Activated T-helper 17 cell treated with anti-CD3 and anti-CD28 coated beads, Interleukin-2, amount 50 U/mL, for 72 hours (primary cell): ENCODE results near the gene KSR2. TPM values are rescaled to one million over a fixed set of nuclear protein-coding genes. Genes with fewer than 3 reads are reported as not detected.

ENCODE experiments used
- ATAC-seq: fragments of 150-1000 bp; cut with Tn5 transposase; replicated peaks from 2 replicates; pipeline ENCODE4 v1.10.0; 2021; ENCODE audit warnings: mild to moderate bottlenecking, moderate library complexity
- H3K27ac Mint-ChIP-seq: one replicate; pipeline ENCODE4 v1.8.0; 2022; ENCODE audit warnings: mixed read lengths
- H3K27me3 Mint-ChIP-seq: one replicate; pipeline ENCODE4 v1.8.0; 2022; ENCODE audit warnings: mixed read lengths
- H3K36me3 Mint-ChIP-seq: one replicate; pipeline ENCODE4 v1.8.0; 2022; ENCODE audit warnings: low read depth, mild to moderate bottlenecking, mixed read lengths
- H3K4me1 Mint-ChIP-seq: one replicate; pipeline ENCODE4 v1.8.0; 2022; ENCODE audit warnings: mixed read lengths
- H3K4me3 Mint-ChIP-seq: one replicate; pipeline ENCODE4 v1.8.0; 2022; ENCODE audit warnings: mild to moderate bottlenecking, mixed read lengths
- H3K9me3 Mint-ChIP-seq: one replicate; pipeline ENCODE4 v1.8.0; 2022; ENCODE audit warnings: mixed read lengths
- total RNA-seq, 2 donors: library from RNA; stranded (reverse); gene quantifications; one replicate each; pipeline ENCODE4 v1.2.3, GENCODE V29; 2022

Gene KSR2
- total RNA-seq, 2 donors from 2014 or later: 0.06 to 0.93 TPM

- no peaks in the 10 kb centered on the region for H3K27me3 Mint-ChIP-seq
- no peak for ATAC-seq
- no peaks in the 10 kb centered on the region for H3K36me3 Mint-ChIP-seq
- no peak overlapping the region for H3K4me3 Mint-ChIP-seq
- no peaks in the 10 kb centered on the region for H3K4me1 Mint-ChIP-seq
- peaks cover 4% of the 10 kb centered on the region for H3K9me3 Mint-ChIP-seq
- no peak overlapping the region for H3K27ac Mint-ChIP-seq
Observed at GRCh38 chr12:117686911-117687377, 281.8 kb downstream of the KSR2 start.

GRCh38 chr12:117686210-117686609 is 282.6 kb downstream of the KSR2 start:
- Mint-ChIP-seq H3K9me3 (peaks cover 4% of the 10 kb centered on the region), H3K36me3 (no peaks in the 10 kb centered on the region), H3K27me3 (no peaks in the 10 kb centered on the region), H3K27ac (no peak overlapping the region), H3K4me1 (no peaks in the 10 kb centered on the region), H3K4me3 (no peak overlapping the region)
- no peak for ATAC-seq

GRCh38 chr12:117685110-117685926 is 283.5 kb downstream of the KSR2 start:
- Mint-ChIP-seq H3K4me3 (no peak overlapping the region), H3K9me3 (peaks cover 4% of the 10 kb centered on the region), H3K27ac (no peak overlapping the region), H3K27me3 (no peaks in the 10 kb centered on the region), H3K4me1 (no peaks in the 10 kb centered on the region), H3K36me3 (no peaks in the 10 kb centered on the region)
- no peak for ATAC-seq

DNA sequence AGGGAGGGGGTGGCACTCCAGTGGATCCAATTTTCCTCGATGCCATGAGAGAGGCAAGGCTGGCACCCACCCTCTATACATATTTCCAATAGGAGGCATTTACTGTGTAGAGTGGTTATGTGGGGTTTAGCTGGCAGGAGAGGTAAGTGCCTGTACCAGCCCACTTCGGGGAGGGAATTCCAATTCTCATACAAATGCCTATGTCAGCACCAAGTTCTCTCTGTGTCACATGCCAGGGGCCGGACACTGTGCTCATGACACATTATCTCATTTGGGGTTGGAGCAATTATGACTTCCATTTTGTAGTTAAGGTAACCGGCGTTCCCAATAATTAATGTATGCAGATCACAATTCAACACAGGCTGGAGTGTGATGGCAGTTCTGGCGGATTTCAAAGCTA is 284.3 kb downstream of the KSR2 start:
- Mint-ChIP-seq H3K4me1 (no peaks in the 10 kb centered on the region), H3K9me3 (no peaks in the 10 kb centered on the region), H3K27ac (no peak overlapping the region), H3K27me3 (no peaks in the 10 kb centered on the region), H3K36me3 (no peaks in the 10 kb centered on the region), H3K4me3 (no peak overlapping the region)
- ATAC-seq: no peak

GRCh38 chr12:117680312-117680711 is 288.5 kb downstream of the KSR2 start:
- H3K27ac Mint-ChIP-seq: no peak overlapping the region
- H3K9me3 Mint-ChIP-seq: no peaks in the 10 kb centered on the region
- H3K4me3 Mint-ChIP-seq: no peak overlapping the region
- no peaks in the 10 kb centered on the region for H3K27me3 Mint-ChIP-seq
- no peaks in the 10 kb centered on the region for H3K4me1 Mint-ChIP-seq
- no peaks in the 10 kb centered on the region for H3K36me3 Mint-ChIP-seq
- no peak for ATAC-seq

DNA sequence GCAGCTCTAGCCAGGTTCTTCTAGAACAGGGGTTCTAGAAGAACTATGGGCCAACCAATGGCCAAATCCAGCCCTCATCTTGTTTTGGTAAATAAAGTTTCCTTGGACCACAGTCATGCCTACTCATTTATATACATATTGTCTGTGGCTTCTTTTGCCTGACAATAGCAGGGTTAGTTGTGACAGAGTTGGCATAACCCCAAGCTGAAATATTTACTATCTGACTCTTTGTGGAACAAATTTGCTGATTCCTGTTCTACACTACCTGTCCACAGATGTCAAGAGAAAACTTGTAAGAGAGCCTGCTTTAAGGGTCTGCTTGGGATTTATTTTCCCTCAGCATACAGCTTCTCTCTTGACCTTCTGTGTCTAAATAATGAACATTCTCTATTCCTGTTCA is 289.0 kb downstream of the KSR2 start:
- Mint-ChIP-seq H3K4me3 (no peak overlapping the region), H3K27me3 (peaks cover 3% of the 10 kb centered on the region), H3K27ac (no peak overlapping the region), H3K4me1 (no peaks in the 10 kb centered on the region), H3K36me3 (no peaks in the 10 kb centered on the region), H3K9me3 (peaks cover 4% of the 10 kb centered on the region)
- ATAC-seq: no peak

- no peak overlapping the region for H3K27ac Mint-ChIP-seq
- peaks cover 7% of the 10 kb centered on the region for H3K27me3 Mint-ChIP-seq
- H3K4me3 Mint-ChIP-seq: no peak overlapping the region
- ATAC-seq: no peak
- peaks cover 14% of the 10 kb centered on the region for H3K9me3 Mint-ChIP-seq
- H3K4me1 Mint-ChIP-seq: no peaks in the 10 kb centered on the region
- no peaks in the 10 kb centered on the region for H3K36me3 Mint-ChIP-seq
Observed at GRCh38 chr12:117674763-117675162, 294.0 kb downstream of the KSR2 start.

DNA sequence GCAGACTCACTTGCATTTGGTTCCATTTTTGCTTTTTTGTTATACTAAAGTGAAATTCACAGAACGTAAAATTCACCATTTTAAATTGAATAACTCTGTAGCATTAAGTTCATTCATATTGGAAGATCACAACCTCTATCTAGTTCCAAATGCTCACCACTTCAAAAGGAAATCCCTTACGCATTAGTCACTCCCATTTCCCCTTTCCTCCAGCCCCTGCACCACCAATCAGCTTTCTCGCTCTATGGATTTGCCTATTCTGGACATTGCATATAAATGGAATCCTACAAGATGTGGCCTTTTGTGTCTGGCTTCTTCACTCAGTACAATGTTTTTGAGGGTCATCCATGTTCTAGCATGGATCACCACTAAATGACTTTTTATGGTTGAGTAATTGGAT is 294.5 kb downstream of the KSR2 start:
- Mint-ChIP-seq H3K36me3 (no peaks in the 10 kb centered on the region), H3K27me3 (peaks cover 7% of the 10 kb centered on the region), H3K4me3 (no peak overlapping the region), H3K4me1 (no peaks in the 10 kb centered on the region), H3K27ac (no peak overlapping the region), H3K9me3 (peaks cover 14% of the 10 kb centered on the region)
- ATAC-seq: no peak

GRCh38 chr12:117671734-117672133 is 297.1 kb downstream of the KSR2 start:
- Mint-ChIP-seq H3K4me3 (no peak overlapping the region), H3K27ac (no peak overlapping the region), H3K9me3 (peaks cover 14% of the 10 kb centered on the region), H3K36me3 (no peaks in the 10 kb centered on the region), H3K27me3 (peaks cover 15% of the 10 kb centered on the region), H3K4me1 (no peaks in the 10 kb centered on the region)
- no peak for ATAC-seq

DNA sequence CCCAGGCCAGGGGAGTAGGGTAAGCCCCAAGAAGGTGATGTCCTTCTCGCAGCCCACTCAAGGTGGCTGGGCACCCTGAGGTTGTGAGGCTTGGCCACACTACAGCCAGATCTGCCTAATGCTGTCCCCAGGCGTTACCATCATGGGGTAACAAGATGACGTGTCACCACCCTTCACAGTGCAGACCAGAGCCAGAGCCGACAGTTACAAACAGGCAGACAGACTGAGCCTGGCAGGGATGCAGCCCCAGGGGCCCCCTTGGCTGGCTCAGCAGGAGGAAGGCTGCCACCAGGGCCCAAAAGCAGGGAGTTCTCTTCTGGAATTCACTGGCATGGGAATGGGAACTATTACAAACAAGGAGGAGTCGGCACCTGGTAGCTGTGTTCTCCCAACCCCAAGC is 304.6 kb downstream of the KSR2 start:
- Mint-ChIP-seq H3K9me3 (no peaks in the 10 kb centered on the region), H3K4me1 (no peaks in the 10 kb centered on the region), H3K36me3 (no peaks in the 10 kb centered on the region), H3K27me3 (peaks cover 8% of the 10 kb centered on the region), H3K27ac (no peak overlapping the region), H3K4me3 (no peak overlapping the region)
- no peak for ATAC-seq

GRCh38 chr12:117662620-117663395 is 306.0 kb downstream of the KSR2 start:
- H3K9me3 Mint-ChIP-seq: peaks cover 4% of the 10 kb centered on the region
- no peaks in the 10 kb centered on the region for H3K36me3 Mint-ChIP-seq
- no peak for ATAC-seq
- H3K27ac Mint-ChIP-seq: no peak overlapping the region
- no peak overlapping the region for H3K4me3 Mint-ChIP-seq
- peaks cover 5% of the 10 kb centered on the region for H3K27me3 Mint-ChIP-seq
- no peaks in the 10 kb centered on the region for H3K4me1 Mint-ChIP-seq

GRCh38 chr12:117662220-117662619 is 306.6 kb downstream of the KSR2 start:
- Mint-ChIP-seq H3K27ac (no peak overlapping the region), H3K9me3 (peaks cover 6% of the 10 kb centered on the region), H3K4me3 (no peak overlapping the region), H3K4me1 (no peaks in the 10 kb centered on the region), H3K27me3 (peaks cover 4% of the 10 kb centered on the region), H3K36me3 (no peaks in the 10 kb centered on the region)
- no peak for ATAC-seq

DNA sequence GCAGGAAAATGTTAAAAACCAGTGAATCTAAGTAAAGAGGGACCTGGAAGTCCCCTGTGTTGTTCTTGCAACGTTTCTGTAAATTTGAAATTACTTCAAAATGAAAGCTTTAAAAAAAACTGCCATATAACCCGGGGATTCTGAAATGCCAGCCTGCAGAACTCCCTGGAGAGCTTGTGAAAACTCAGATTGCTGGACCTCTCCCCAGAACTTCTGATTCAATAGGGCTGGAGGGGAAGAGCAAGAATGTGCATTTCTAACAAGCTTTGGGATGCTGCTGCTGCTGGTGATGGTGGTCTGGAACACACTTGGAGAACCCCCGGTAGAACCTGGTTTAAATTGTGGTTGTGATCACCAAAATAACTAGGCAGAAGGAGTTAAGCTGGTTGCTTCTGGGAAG is 307.3 kb downstream of the KSR2 start:
- Mint-ChIP-seq H3K36me3 (no peaks in the 10 kb centered on the region), H3K4me1 (no peaks in the 10 kb centered on the region), H3K9me3 (peaks cover 6% of the 10 kb centered on the region), H3K4me3 (no peak overlapping the region), H3K27me3 (no peaks in the 10 kb centered on the region), H3K27ac (no peak overlapping the region)
- ATAC-seq: no peak

- no peaks in the 10 kb centered on the region for H3K27me3 Mint-ChIP-seq
- no peak overlapping the region for H3K27ac Mint-ChIP-seq
- H3K4me3 Mint-ChIP-seq: no peak overlapping the region
- H3K9me3 Mint-ChIP-seq: peaks cover 6% of the 10 kb centered on the region
- H3K36me3 Mint-ChIP-seq: no peaks in the 10 kb centered on the region
- no peak for ATAC-seq
- no peaks in the 10 kb centered on the region for H3K4me1 Mint-ChIP-seq
Observed at GRCh38 chr12:117660896-117661295, 307.9 kb downstream of the KSR2 start.

DNA sequence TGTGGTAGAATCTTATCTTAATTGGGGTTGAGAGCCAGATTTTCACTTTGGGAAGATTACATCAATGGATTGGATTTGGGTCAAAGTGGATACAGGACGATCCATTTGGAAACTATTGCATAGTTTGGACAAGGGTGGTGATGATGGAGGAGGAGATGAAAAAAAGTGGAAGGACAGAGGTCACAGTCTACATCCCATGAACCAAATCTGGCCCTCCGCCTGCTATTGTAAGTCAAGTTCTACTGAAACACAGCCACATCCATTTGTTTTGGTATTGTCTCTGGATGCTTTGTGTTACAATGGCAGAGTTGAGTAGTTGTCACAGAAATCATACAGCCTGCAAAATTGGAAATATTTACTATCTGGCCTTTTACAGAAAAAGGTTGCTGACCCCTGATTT is 310.6 kb downstream of the KSR2 start:
- no peak overlapping the region for H3K27ac Mint-ChIP-seq
- peaks cover 8% of the 10 kb centered on the region for H3K9me3 Mint-ChIP-seq
- H3K27me3 Mint-ChIP-seq: no peaks in the 10 kb centered on the region
- H3K4me1 Mint-ChIP-seq: no peaks in the 10 kb centered on the region
- no peak for ATAC-seq
- H3K4me3 Mint-ChIP-seq: no peak overlapping the region
- H3K36me3 Mint-ChIP-seq: no peaks in the 10 kb centered on the region
